GM23338 (cell line): ENCODE data around the gene SPTBN2. TPM values are rescaled to one million over a fixed set of nuclear protein-coding genes. Genes with fewer than 3 reads are reported as not detected.

Source experiments
- ATAC-seq: fragments of 200-7000 bp; cut with Tn5 transposase; 3 replicates; pipeline ENCODE4 v1.9.1; 2020
- DNase-seq: peaks from one replicate; pipeline ENCODE4 v3.0.0-alpha.2; 2015; ENCODE audit warnings: low spot score
- H2AFZ ChIP-seq: fragments of 200-600 bp; sonication (generic); 2 replicates; pipeline ENCODE4 v1.8.0; 2016; ENCODE audit warnings: antibody characterized with exemption, mild to moderate bottlenecking, moderate library complexity
- H3F3A ChIP-seq: fragments of 200-600 bp; sonication (generic); replicated peaks from 2 replicates; pipeline ENCODE4 v1.8.0; 2017; ENCODE audit warnings: antibody characterized with exemption, mixed run types, low read depth
- H3K27ac ChIP-seq: fragments of 200-600 bp; sonication (generic); 2 replicates; pipeline ENCODE4 v1.6.1; 2016; ENCODE audit warnings: low read depth
- H3K27me3 ChIP-seq: fragments of 200-600 bp; sonication (generic); 2 replicates; pipeline ENCODE4 v1.8.0; 2016; ENCODE audit warnings: mild to moderate bottlenecking, mixed run types, moderate library complexity; ENCODE audit not compliant: insufficient read depth
- H3K36me3 ChIP-seq: fragments of 200-600 bp; sonication (generic); 2 replicates; pipeline ENCODE4 v1.8.0; 2016; ENCODE audit warnings: mild to moderate bottlenecking; ENCODE audit not compliant: insufficient read depth
- H3K4me1 ChIP-seq: fragments of 200-600 bp; sonication (generic); 2 replicates; pipeline ENCODE4 v1.8.0; 2016; ENCODE audit warnings: mild to moderate bottlenecking, moderate library complexity; ENCODE audit not compliant: insufficient read depth
- H3K4me2 ChIP-seq: fragments of 200-600 bp; sonication (generic); 2 replicates; pipeline ENCODE4 v1.7.1; 2017; ENCODE audit warnings: mixed run types
- H3K4me3 ChIP-seq: fragments of 200-600 bp; sonication (generic); 2 replicates; pipeline ENCODE4 v1.6.1; 2016; ENCODE audit warnings: mixed run types
- H3K79me2 ChIP-seq: fragments of 200-600 bp; sonication (generic); replicated peaks from 2 replicates; pipeline ENCODE4 v1.8.0; 2017; ENCODE audit warnings: mild to moderate bottlenecking; ENCODE audit not compliant: insufficient read depth
- H3K9me2 ChIP-seq: fragments of 200-600 bp; sonication (generic); 2 replicates; pipeline ENCODE4 v1.8.0; 2017; ENCODE audit not compliant: insufficient read depth
- H4K20me1 ChIP-seq: fragments of 200-600 bp; sonication (generic); replicated peaks from 2 replicates; pipeline ENCODE4 v1.8.0; 2017; ENCODE audit warnings: mild to moderate bottlenecking; ENCODE audit not compliant: insufficient read depth
- H3K27ac Mint-ChIP-seq: 2 replicates; pipeline ENCODE4 v1.8.0; 2020; ENCODE audit warnings: inconsistent platforms, mild to moderate bottlenecking, moderate library complexity, mixed read lengths
- H3K27me3 Mint-ChIP-seq: 3 replicates; pipeline ENCODE4 v1.8.0; 2022; ENCODE audit warnings: low read depth, mild to moderate bottlenecking, moderate library complexity, mixed read lengths, inconsistent platforms; ENCODE audit not compliant: insufficient read depth, poor library complexity
- H3K36me3 Mint-ChIP-seq: 3 replicates; pipeline ENCODE4 v1.8.0; 2021; ENCODE audit warnings: low read depth, mild to moderate bottlenecking, inconsistent platforms, moderate library complexity, mixed read lengths
- H3K4me1 Mint-ChIP-seq: 3 replicates; pipeline ENCODE4 v1.8.0; 2020; ENCODE audit warnings: mild to moderate bottlenecking, inconsistent platforms, mixed read lengths
- H3K4me3 Mint-ChIP-seq: 3 replicates; pipeline ENCODE4 v1.8.0; 2021; ENCODE audit warnings: moderate library complexity, mild to moderate bottlenecking, inconsistent platforms, mixed read lengths
- H3K9me3 Mint-ChIP-seq: 3 replicates; pipeline ENCODE4 v1.8.0; 2020; ENCODE audit warnings: moderate library complexity, mild to moderate bottlenecking, inconsistent platforms, mixed read lengths
- CREB1 ChIP-seq: fragments of 250-450 bp; sonication (Bioruptor Pico); IDR thresholded peaks from 2 replicates; pipeline ENCODE4 v1.5.0; 2020; ENCODE audit warnings: low read depth, mild to moderate bottlenecking, moderate library complexity
- CTCF ChIP-seq, 2 experiments: fragments of 200-600 bp in 1 of 2; sonication (generic) in 1 of 2; conservative IDR thresholded peaks; 2 replicates each; pipeline versions ENCODE4 v1.5.1 to v1.6.1; 2016 to 2017; ENCODE audit warnings: antibody characterized with exemption in 2 of 2, low read depth in 2 of 2, mild to moderate bottlenecking in 2 of 2, moderate library complexity in 1 of 2
- ETS1 ChIP-seq: IDR thresholded peaks from 2 replicates; pipeline ENCODE4 v1.6.1; 2016; ENCODE audit warnings: antibody characterized with exemption
- EZH2 ChIP-seq: fragments of 200-600 bp; sonication (generic); IDR thresholded peaks from one replicate; pipeline ENCODE4 v1.8.0; 2017; ENCODE audit warnings: antibody characterized with exemption, mild to moderate bottlenecking, low read depth; ENCODE audit not compliant: unreplicated experiment
- EZH2phosphoT487 ChIP-seq: fragments of 200-600 bp; sonication (generic); IDR thresholded peaks from one replicate; pipeline ENCODE4 v1.8.1; 2018; ENCODE audit warnings: antibody characterized with exemption; ENCODE audit not compliant: unreplicated experiment
- NANOG ChIP-seq: IDR thresholded peaks from 2 replicates; pipeline ENCODE4 v1.6.1; 2016; ENCODE audit warnings: antibody characterized with exemption, borderline replicate concordance
- POLR2AphosphoS5 ChIP-seq: IDR thresholded peaks from 2 replicates; pipeline ENCODE4 v1.6.1; 2016; ENCODE audit warnings: antibody characterized with exemption, low read depth
- STAT1 ChIP-seq: IDR thresholded peaks from one replicate; pipeline ENCODE4 v1.6.1; 2016; ENCODE audit warnings: antibody characterized with exemption; ENCODE audit not compliant: unreplicated experiment
- ZNF462 ChIP-seq: fragments of 250-450 bp; sonication (Bioruptor Pico); IDR thresholded peaks from 2 replicates; pipeline ENCODE4 v1.5.0; 2020; ENCODE audit warnings: mild to moderate bottlenecking, moderate library complexity
- polyA plus RNA-seq: library from polyadenylated mRNA; unstranded; fragments of >200 nt; fragmentation: Nextera tagmentation; extraction: Ambion mirVana; gene quantifications from 2 replicates; pipeline ENCODE4 v1.2.1, GENCODE V29; 2016
- total RNA-seq: library from RNA; depleted of rRNA; stranded (reverse); fragments of >200 nt; shearing (Covaris generic); gene quantifications from 2 replicates; pipeline ENCODE4 v1.2.3, GENCODE V29; 2014
- TF ChIP-seq, protein P1 (sequence below): IDR thresholded peaks from one replicate; pipeline ENCODE4 v1.6.1; 2018; ENCODE audit warnings: antibody characterized with exemption; ENCODE audit not compliant: unreplicated experiment

Gene SPTBN2
- total and polyA plus RNA-seq, 2 experiments from 2014 or later: 7.7 to 49.1 TPM

GRCh38 chr11:66767666-66768065 is 38.6 kb upstream of the SPTBN2 start:
- no peaks in the 10 kb centered on the region for H3K27me3 Mint-ChIP-seq
- no peaks in the 10 kb centered on the region for H3K4me1 ChIP-seq
- H4K20me1 ChIP-seq: no peaks in the 10 kb centered on the region
- H3F3A ChIP-seq: no peaks in the 10 kb centered on the region
- ATAC-seq (no peak), DNase-seq (no peak)
- H2AFZ ChIP-seq: no peak overlapping the region
- H3K36me3 Mint-ChIP-seq: no peaks in the 10 kb centered on the region; the same call in 2 of the 3 replicates
- no peaks in the 10 kb centered on the region for H3K36me3 ChIP-seq
- no peak overlapping the region for H3K4me2 ChIP-seq
- H3K4me3 ChIP-seq: no peak overlapping the region
- no peak overlapping the region for H3K27ac ChIP-seq
- no peaks in the 10 kb centered on the region for H3K9me2 ChIP-seq
- no peak for TF ChIP-seq EZH2
- no peaks in the 10 kb centered on the region for H3K4me1 Mint-ChIP-seq
- peak overlapping the region; percentile 35; the same call in 1 of the 2 replicates for H3K27ac Mint-ChIP-seq
- H3K79me2 ChIP-seq: no peaks in the 10 kb centered on the region
- no peaks in the 10 kb centered on the region for H3K27me3 ChIP-seq
- no peaks in the 10 kb centered on the region for H3K9me3 Mint-ChIP-seq
- no peak overlapping the region for H3K4me3 Mint-ChIP-seq

GRCh38 chr11:66766681-66767080 is 37.7 kb upstream of the SPTBN2 start:
- Histone ChIP-seq H4K20me1 (no peaks in the 10 kb centered on the region), H3K4me2 (no peak overlapping the region), H3F3A (0 out of 2 replicates have a peak, but pooled peaks cover 4% of the 10 kb centered on the region), H2AFZ (no peak overlapping the region), H3K9me2 (no peaks in the 10 kb centered on the region), H3K36me3 (no peaks in the 10 kb centered on the region), H3K27me3 (no peaks in the 10 kb centered on the region), H3K4me1 (no peaks in the 10 kb centered on the region), H3K4me3 (no peak overlapping the region), H3K27ac (no peak overlapping the region), H3K79me2 (no peaks in the 10 kb centered on the region)
- Mint-ChIP-seq H3K4me3 (no peak overlapping the region), H3K27me3 (no peaks in the 10 kb centered on the region), H3K9me3 (no peaks in the 10 kb centered on the region), H3K27ac (no peak overlapping the region), H3K4me1 (no peaks in the 10 kb centered on the region), H3K36me3 (peaks cover 3% of the 10 kb centered on the region; the same call in 2 of the 3 replicates)
- no peak for TF ChIP-seq ETS1
- TF ChIP-seq EZH2: no peak
- TF ChIP-seq, protein P1, sequence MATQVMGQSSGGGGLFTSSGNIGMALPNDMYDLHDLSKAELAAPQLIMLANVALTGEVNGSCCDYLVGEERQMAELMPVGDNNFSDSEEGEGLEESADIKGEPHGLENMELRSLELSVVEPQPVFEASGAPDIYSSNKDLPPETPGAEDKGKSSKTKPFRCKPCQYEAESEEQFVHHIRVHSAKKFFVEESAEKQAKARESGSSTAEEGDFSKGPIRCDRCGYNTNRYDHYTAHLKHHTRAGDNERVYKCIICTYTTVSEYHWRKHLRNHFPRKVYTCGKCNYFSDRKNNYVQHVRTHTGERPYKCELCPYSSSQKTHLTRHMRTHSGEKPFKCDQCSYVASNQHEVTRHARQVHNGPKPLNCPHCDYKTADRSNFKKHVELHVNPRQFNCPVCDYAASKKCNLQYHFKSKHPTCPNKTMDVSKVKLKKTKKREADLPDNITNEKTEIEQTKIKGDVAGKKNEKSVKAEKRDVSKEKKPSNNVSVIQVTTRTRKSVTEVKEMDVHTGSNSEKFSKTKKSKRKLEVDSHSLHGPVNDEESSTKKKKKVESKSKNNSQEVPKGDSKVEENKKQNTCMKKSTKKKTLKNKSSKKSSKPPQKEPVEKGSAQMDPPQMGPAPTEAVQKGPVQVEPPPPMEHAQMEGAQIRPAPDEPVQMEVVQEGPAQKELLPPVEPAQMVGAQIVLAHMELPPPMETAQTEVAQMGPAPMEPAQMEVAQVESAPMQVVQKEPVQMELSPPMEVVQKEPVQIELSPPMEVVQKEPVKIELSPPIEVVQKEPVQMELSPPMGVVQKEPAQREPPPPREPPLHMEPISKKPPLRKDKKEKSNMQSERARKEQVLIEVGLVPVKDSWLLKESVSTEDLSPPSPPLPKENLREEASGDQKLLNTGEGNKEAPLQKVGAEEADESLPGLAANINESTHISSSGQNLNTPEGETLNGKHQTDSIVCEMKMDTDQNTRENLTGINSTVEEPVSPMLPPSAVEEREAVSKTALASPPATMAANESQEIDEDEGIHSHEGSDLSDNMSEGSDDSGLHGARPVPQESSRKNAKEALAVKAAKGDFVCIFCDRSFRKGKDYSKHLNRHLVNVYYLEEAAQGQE: no peak
- no peak for TF ChIP-seq STAT1
- no peak for TF ChIP-seq POLR2AphosphoS5
- TF ChIP-seq ZNF462 (CRISPR knock-in tag): no peak
- TF ChIP-seq NANOG: no peak
- no peak for TF ChIP-seq EZH2phosphoT487
- TF ChIP-seq CREB1 (CRISPR knock-in tag): no peak
- no peak for TF ChIP-seq CTCF (conservative IDR thresholded peaks at IDR 0.05; ENCODE audit: low read depth in 2 of 2)
- ATAC-seq: no peak
- no peak for DNase-seq
